Heart right ventricle (tissue), 16 donors: ENCODE results near the gene CLDND1. TPM values are rescaled to one million over a fixed set of nuclear protein-coding genes. Genes with fewer than 3 reads are reported as not detected.
"Not testable (repeated sequence)": the region's sequence is repeated elsewhere in the genome, so short reads cannot be mapped to it uniquely, and the experiment has no call there.

Experiments
- ATAC-seq, 8 donors: fragments of 200-7000 bp; cut with Tn5 transposase; one replicate each; pipeline ENCODE4 v1.9.1; 2020; ENCODE audit warnings: mild to moderate bottlenecking in 8 of 8, moderate library complexity in 8 of 8, moderate number of reproducible peaks in 1 of 8
- DNase-seq, 2 donors: peaks; one replicate each; pipeline ENCODE4 v3.0.0-alpha.2; 2020
- H3K27ac ChIP-seq, 10 donors: fragments of 200-600 bp; sonication (generic) in 2 of 10; one replicate each; pipeline versions ENCODE4 v1.5.0 to v1.8.0; 2020 to 2022; ENCODE audit warnings: mild to moderate bottlenecking in 3 of 10
- H3K27me3 ChIP-seq, 7 donors: fragments of 200-600 bp; one replicate each; pipeline ENCODE4 v1.8.0; 2021 to 2022; ENCODE audit warnings: mild to moderate bottlenecking in 2 of 7
- H3K36me3 ChIP-seq, 9 donors: fragments of 200-600 bp; sonication (generic) in 1 of 9; one replicate each; pipeline versions ENCODE4 v1.5.0 to v1.8.0; 2020 to 2022; ENCODE audit warnings: mild to moderate bottlenecking in 2 of 9
- H3K4me1 ChIP-seq, 9 donors: fragments of 200-600 bp; sonication (generic) in 1 of 9; one replicate each; pipeline versions ENCODE4 v1.5.0 to v1.8.0; 2020 to 2022; ENCODE audit warnings: mild to moderate bottlenecking in 4 of 9
- H3K4me3 ChIP-seq, 10 donors: fragments of 200-600 bp; sonication (generic) in 2 of 10; one replicate each; pipeline versions ENCODE4 v1.5.0 to v1.8.0; 2020 to 2022; ENCODE audit warnings: mild to moderate bottlenecking in 7 of 10, moderate library complexity in 2 of 10
- H3K9me3 ChIP-seq, 11 donors: fragments of 200-600 bp in 10 of 11; sonication (generic) in 2 of 11; one replicate each; pipeline versions ENCODE4 v1.5.0 to v1.8.0; 2013 to 2022; ENCODE audit warnings: mild to moderate bottlenecking in 2 of 11, control low read depth in 1 of 11, moderate library complexity in 1 of 11
- CTCF ChIP-seq, 9 donors: fragments of 200-600 bp; sonication (generic) in 2 of 9; IDR thresholded peaks; one replicate each; pipeline versions ENCODE4 v1.5.0 to v1.8.0; 2021 to 2022; ENCODE audit warnings: antibody characterized with exemption in 9 of 9, mild to moderate bottlenecking in 5 of 9, moderate library complexity in 1 of 9
- WGBS, 2 donors: extraction: QIAGEN DNeasy Blood & Tissue Kit; methylation state at CpG; one replicate each; pipeline ENCODE4 v1.1.7; 2013; ENCODE audit warnings: inconsistent platforms in 1 of 2; 5-methylcytosine and 5-hydroxymethylcytosine counted together
- intact Hi-C, 10 donors: fragments of 100-400 bp; cut with DNase I; formaldehyde crosslinking; loops; one replicate each; pipeline versions ENCODE4 v1.11.1 to v1.14.2; 2022
- polyA plus RNA-seq, 2 donors: library from polyadenylated mRNA; stranded (reverse); fragments of 200-250 nt; gene quantifications; one replicate each; pipeline ENCODE4 v1.2.3, GENCODE V29; 2013
- total RNA-seq, 10 donors: library from RNA; stranded (reverse); fragmentation: NEBNext Ultra II Directional in 3 of 10; extraction: Animal tissue kit (Norgen Biotek cat#: 25700) in 3 of 10; gene quantifications; one replicate each; pipeline versions ENCODE4 v1.2.1 to v1.2.4, GENCODE V29; 2021 to 2023
- donor health status: Arrhythmogenic right ventricular cardiomyopathy.
- donor health status: ischemic (EF 13 %, LVEDD 7.1; RV severe dilation, severe dysfunction).
- donor health status: healthy with polysubstance abuse.
- donor health status: DM: no; HTN: yes; CAD: no.
- donor health status: DM: no; HTN: no; CAD: no.
- donor health status: ischemic (EF 25% LVEDD 6.9; RV normal size, moderate dysfunction).
- donor health status: ischemic (EF 25% LVEDD 5.7; RV mildly dilated, moderate dysfunction).
- donor health status: healthy.
- donor health status: DM: yes; HTN: yes; CAD: no.
- donor health status: Ischemic cardiomyopathy.
- donor health status: ischemic (EF 35%, LVEDD 5.7; RV mildly dilated, moderate dysfunction).
- donor health status: nonischemic (EF 11% LVEDD 7.7; RV severe dilation, severe dysfunction).
- donor health status: DM: yes; HTN: yes; CAD: no.
- donor health status: PGD.
- donor health status: ischemic (EF 29% LVEDD 5.4; RV normal size, mild dysfunction).
- donor health status: nonischemic (EF 23%, LVEDD 6.1; RV moderate dilation, normal function).

Gene CLDND1
- total and polyA plus RNA-seq, 12 donors, result 55.6 to 99.9 (median 75.5) TPM

GRCh38 chr3:98560911-98561310 lies 38.2 kb upstream of the CLDND1 start:
- ATAC-seq, result no peak
- TF ChIP-seq CTCF (IDR thresholded peaks at IDR 0.05), result no peak
- H3K4me1 ChIP-seq, result peaks cover 0 to 37% (median 0%) of the 10 kb centered on the region in 9 donors

GRCh38 chr3:98559769-98560168 lies 37.1 kb upstream of the CLDND1 start:
- H3K4me3 ChIP-seq, H3K27me3 ChIP-seq, ATAC-seq, H3K9me3 ChIP-seq, H3K27ac ChIP-seq, H3K36me3 ChIP-seq, intact Hi-C loops, DNase-seq: not testable (repeated sequence)
- peaks cover 0 to 28% (median 0%) of the 10 kb centered on the region in 9 donors for H3K4me1 ChIP-seq
- WGBS, 2 donors, result 95 to 98% methylated on average over 2 of the region's 2 CpGs

More at GRCh38 chr3:98560911-98561310, 38.2 kb upstream of the CLDND1 start:
- Histone ChIP-seq H3K36me3 (no peaks in the 10 kb centered on the region), H3K4me3 (no peak overlapping the region), H3K27me3 (no peaks in the 10 kb centered on the region), H3K27ac (no peak overlapping the region), H3K9me3 (peaks cover 0 to 4% (median 0%) of the 10 kb centered on the region in 11 donors)
- intact Hi-C loops, result no loop called here
- 92 to 93% methylated on average over 2 of the region's 2 CpGs for WGBS, 2 donors
- DNase-seq, result no peak

GRCh38 chr3:98558100-98558827 lies 35.6 kb upstream of the CLDND1 start:
- H3K9me3 ChIP-seq, result peaks cover 0 to 4% (median 0%) of the 10 kb centered on the region in 11 donors
- no peak overlapping the region for H3K27ac ChIP-seq
- 76 to 85% methylated on average over 6 of the region's 6 CpGs for WGBS, 2 donors
- no peaks in the 10 kb centered on the region for H3K27me3 ChIP-seq
- intact Hi-C loops, result no loop called here
- no peak for TF ChIP-seq CTCF (IDR thresholded peaks at IDR 0.05)
- no peak overlapping the region for H3K4me3 ChIP-seq
- no peaks in the 10 kb centered on the region for H3K36me3 ChIP-seq
- H3K4me1 ChIP-seq, result peaks cover 0 to 18% (median 0%) of the 10 kb centered on the region in 9 donors
- ATAC-seq (no peak), DNase-seq (no peak)

GRCh38 chr3:98557324-98558010 lies 34.8 kb upstream of the CLDND1 start:
- no peak for DNase-seq
- no peak overlapping the region for H3K27ac ChIP-seq

More at GRCh38 chr3:98557324-98558010, 34.8 kb upstream of the CLDND1 start:
- Histone ChIP-seq H3K27me3 (no peaks in the 10 kb centered on the region), H3K4me1 (peaks cover 0 to 14% (median 0%) of the 10 kb centered on the region in 9 donors), H3K4me3 (no peak overlapping the region), H3K9me3 (peaks cover 0 to 4% (median 0%) of the 10 kb centered on the region in 11 donors), H3K36me3 (no peaks in the 10 kb centered on the region)
- WGBS, 2 donors, result 72 to 73% methylated on average over 4 of the region's 4 CpGs
- ATAC-seq, result no peak
- no peak for TF ChIP-seq CTCF (IDR thresholded peaks at IDR 0.05)
- intact Hi-C loops, result no loop called here
